ENCODE data around the gene WWP2.

DNA sequence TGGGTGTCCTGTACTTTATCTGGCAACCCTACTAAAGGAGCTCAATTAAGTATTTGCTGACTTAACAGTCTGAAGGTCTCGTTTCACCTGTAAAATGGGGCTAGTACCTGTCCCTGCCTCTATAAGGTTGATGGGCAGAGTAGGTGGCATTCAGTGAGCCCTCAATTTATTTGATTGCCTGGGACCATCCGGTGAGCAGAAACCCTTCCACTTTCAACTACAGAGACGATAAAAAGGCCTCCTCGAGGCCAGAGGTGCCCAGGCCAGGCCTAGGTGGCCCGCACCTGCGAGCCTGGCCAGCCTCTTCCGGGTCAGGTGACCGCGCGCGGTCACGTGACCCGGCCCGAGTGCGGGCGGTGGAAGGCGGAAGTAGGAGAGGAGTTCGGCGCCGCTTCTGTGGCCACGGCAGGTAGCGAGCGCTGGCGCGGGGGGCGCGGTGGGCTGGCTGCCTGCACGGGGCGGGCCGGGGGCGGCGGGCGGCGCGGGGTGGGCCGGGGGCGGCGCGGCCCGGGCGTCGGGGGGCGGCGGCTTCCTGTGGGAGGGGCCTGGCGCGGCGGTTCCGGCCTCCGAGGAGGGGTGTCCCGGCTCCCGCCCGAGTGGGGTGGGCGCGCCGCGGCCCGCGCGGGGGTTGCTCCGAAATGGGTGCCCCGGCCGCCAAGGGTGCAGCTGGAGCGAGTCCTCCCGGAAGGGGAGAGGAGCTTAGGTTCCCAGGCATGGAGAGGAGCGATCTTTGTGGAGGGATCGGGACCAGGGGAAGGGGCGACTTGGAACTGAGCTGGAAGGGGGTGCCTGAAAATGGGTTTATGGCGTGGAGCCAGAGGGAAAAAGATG, at the start of gene WWP2:
- TF ChIP-seq, protein P1, sequence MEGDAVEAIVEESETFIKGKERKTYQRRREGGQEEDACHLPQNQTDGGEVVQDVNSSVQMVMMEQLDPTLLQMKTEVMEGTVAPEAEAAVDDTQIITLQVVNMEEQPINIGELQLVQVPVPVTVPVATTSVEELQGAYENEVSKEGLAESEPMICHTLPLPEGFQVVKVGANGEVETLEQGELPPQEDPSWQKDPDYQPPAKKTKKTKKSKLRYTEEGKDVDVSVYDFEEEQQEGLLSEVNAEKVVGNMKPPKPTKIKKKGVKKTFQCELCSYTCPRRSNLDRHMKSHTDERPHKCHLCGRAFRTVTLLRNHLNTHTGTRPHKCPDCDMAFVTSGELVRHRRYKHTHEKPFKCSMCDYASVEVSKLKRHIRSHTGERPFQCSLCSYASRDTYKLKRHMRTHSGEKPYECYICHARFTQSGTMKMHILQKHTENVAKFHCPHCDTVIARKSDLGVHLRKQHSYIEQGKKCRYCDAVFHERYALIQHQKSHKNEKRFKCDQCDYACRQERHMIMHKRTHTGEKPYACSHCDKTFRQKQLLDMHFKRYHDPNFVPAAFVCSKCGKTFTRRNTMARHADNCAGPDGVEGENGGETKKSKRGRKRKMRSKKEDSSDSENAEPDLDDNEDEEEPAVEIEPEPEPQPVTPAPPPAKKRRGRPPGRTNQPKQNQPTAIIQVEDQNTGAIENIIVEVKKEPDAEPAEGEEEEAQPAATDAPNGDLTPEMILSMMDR (IDR thresholded peaks at IDR 0.05; ENCODE audit: poor library complexity), result no peak
- TF ChIP-seq EZH2phosphoT487 (IDR thresholded peaks at IDR 0.05; ENCODE audit: low read depth, severe bottlenecking, unreplicated experiment), result no peak
